K562 (cell line): ENCODE measurements around the gene TMCC2.

ENCODE experiments used
- ATF1 ChIP-seq, 2 experiments: fragments of 450-650 bp in 1 of 2; IDR thresholded peaks; 2 replicates each; pipeline ENCODE4 v1.6.1; 2016; ENCODE audit warnings: missing compliant biosample characterization in 1 of 2, missing genetic modification characterization in 1 of 2
- BCLAF1 ChIP-seq, 2 experiments: fragments of 450-650 bp in 1 of 2; IDR thresholded peaks; 2 replicates each; pipeline ENCODE4 v1.6.1; 2011 to 2017; ENCODE audit warnings: low read depth in 2 of 2, antibody characterized with exemption in 1 of 2, borderline replicate concordance in 1 of 2, low read length in 1 of 2, mild to moderate bottlenecking in 1 of 2, mixed read lengths in 1 of 2; ENCODE audit not compliant: control insufficient read depth in 1 of 2
- CTCF ChIP-seq, 3 experiments: IDR thresholded peaks in 2 of 3; conservative IDR thresholded peaks in 1 of 3; 2 replicates each; pipeline ENCODE4 v1.5.1; 2011 to 2012; ENCODE audit warnings: low read length in 3 of 3, mild to moderate bottlenecking in 3 of 3, control low read depth in 2 of 3, improper control_type of control experiment in 1 of 3, inconsistent platforms in 1 of 3, low read depth in 1 of 3, mixed read lengths in 1 of 3, moderate library complexity in 1 of 3; ENCODE audit not compliant: insufficient read depth in 2 of 3
- FOS ChIP-seq: IDR thresholded peaks from 3 replicates; pipeline ENCODE4 v1.6.1; 2011; ENCODE audit not compliant: insufficient read length; ENCODE audit errors: extremely low read depth
- FOXJ2 ChIP-seq: fragments of 200-800 bp; sonication (Bioruptor generic); IDR thresholded peaks from 2 replicates; pipeline ENCODE4 v1.6.1; 2016; ENCODE audit warnings: missing genetic modification characterization, missing compliant biosample characterization
- HCFC1 ChIP-seq: IDR thresholded peaks from 2 replicates; pipeline ENCODE4 v1.6.1; 2012; ENCODE audit warnings: low read depth, low read length, improper control_type of control experiment
- JUND ChIP-seq, 2 experiments: IDR thresholded peaks; 2 replicates in 1 of 2; 3 replicates in 1 of 2; pipeline ENCODE4 v1.6.1; 2011; ENCODE audit warnings: borderline replicate concordance in 2 of 2, low read depth in 2 of 2, low read length in 2 of 2, improper control_type of control experiment in 1 of 2, missing biosample characterization in 1 of 2, missing genetic modification characterization in 1 of 2, missing genetic modification reagents in 1 of 2
- KLF6 ChIP-seq: fragments of 250-450 bp; sonication (Bioruptor Pico); IDR thresholded peaks from 2 replicates; pipeline ENCODE4 v1.4.0; 2020; ENCODE audit warnings: mild to moderate bottlenecking, moderate library complexity, borderline replicate concordance
- PML ChIP-seq: IDR thresholded peaks from 2 replicates; pipeline ENCODE4 v1.6.1; 2012; ENCODE audit warnings: low read length, inconsistent platforms
- POLR2A ChIP-seq: fragments of 450-650 bp; conservative IDR thresholded peaks from 2 replicates; pipeline ENCODE4 v1.6.1; 2016
- RB1 ChIP-seq: fragments of 450-650 bp; IDR thresholded peaks from 2 replicates; pipeline ENCODE4 v1.6.1; 2017; ENCODE audit warnings: low read depth, mild to moderate bottlenecking
- ZNF232 ChIP-seq: sonication (generic); formaldehyde crosslinking; IDR thresholded peaks from 2 replicates; pipeline ENCODE4 v1.8.0; 2022; ENCODE audit warnings: mild to moderate bottlenecking, missing genetic modification reagents
- ZNF778 ChIP-seq: fragments of 450-650 bp; formaldehyde crosslinking; IDR thresholded peaks from 2 replicates; pipeline ENCODE4 v1.4.0; 2020; ENCODE audit warnings: mild to moderate bottlenecking, moderate library complexity

GRCh38 chr1:205261946-205262691, 34.4 kb downstream of the TMCC2 start:
- TF ChIP-seq ZNF778 (no peak), ATF1 (CRISPR knock-in tag; IDR thresholded peaks at IDR 0.05) (no peak), ATF1 (tag; IDR thresholded peaks at IDR 0.05) (no peak), RB1 (no peak), BCLAF1 (IDR thresholded peaks at IDR 0.05; ENCODE audit: borderline replicate concordance in 1 of 2, control insufficient read depth in 1 of 2, low read depth in 2 of 2, low read length in 1 of 2) (no peak), POLR2A (no peak), CTCF (IDR thresholded peaks at IDR 0.05 in 2 of 3, conservative IDR thresholded peaks at IDR 0.05 in 1 of 3; ENCODE audit: insufficient read depth in 2 of 3, low read depth in 1 of 3, low read length in 3 of 3) (no peak), HCFC1 (no peak), KLF6 (no peak), JUND (IDR thresholded peaks at IDR 0.05; ENCODE audit: borderline replicate concordance, low read depth, low read length) (no peak), JUND (tag; IDR thresholded peaks at IDR 0.05; ENCODE audit: borderline replicate concordance, low read depth, low read length) (no peak), FOXJ2 (tag) (no peak), ZNF232 (no peak), PML (no peak), FOS (no peak)
